ENCODE data around the gene SMAD4. TPM values are rescaled to one million over a fixed set of nuclear protein-coding genes. Genes with fewer than 3 reads are reported as not detected.
"Not testable (repeated sequence)": the region's sequence is repeated elsewhere in the genome, so short reads cannot be mapped to it uniquely, and the experiment has no call there.

Gene SMAD4
- polyA plus RNA-seq, 1 donor (not counting 4 experiments of a cell fraction or from before 2014, with no cell fraction given), result 68.2 TPM

DNA sequence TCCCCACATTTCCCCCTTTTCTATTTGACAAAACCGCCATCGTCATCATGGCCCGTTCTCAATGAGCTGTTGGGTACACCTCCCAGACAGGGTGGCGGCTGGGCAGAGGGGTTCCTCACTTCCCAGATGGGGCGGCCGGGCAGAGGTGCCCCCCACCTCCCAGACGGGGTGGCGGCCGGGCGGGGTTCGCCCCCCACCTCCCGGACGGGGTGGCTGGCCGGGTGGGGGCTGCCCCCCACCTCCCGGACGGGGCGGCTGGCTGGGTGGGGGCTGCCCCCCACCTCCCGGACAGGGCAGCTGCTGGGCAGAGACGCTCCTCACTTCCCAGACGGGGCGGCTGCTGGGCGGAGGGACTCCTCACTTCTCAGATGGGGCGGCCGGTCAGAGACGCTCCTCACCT is 87.0 kb downstream of the SMAD4 start:
- not testable (repeated sequence) for FAIRE-seq

DNA sequence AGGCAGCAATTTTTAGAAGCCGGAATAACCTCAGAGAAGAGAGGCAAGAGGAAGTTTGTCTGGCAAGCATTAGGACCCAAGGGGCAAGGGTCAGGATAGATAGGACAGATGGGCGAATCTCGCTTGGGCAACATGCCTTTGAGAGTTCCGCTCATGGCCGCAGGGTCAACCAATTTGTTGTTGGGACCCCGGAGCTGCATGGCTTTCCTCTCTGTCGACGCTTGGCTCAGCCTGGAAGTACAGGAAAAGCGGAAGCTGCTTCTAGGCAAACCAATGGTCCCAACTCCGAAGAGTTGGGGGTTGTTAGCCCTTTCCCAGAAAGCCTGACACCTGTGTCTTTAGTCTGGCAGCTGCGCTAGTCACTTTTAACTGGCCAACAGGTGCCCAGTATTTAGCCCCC is 89.5 kb downstream of the SMAD4 start:
- H3K4me3 ChIP-seq (ENCODE audit: control insufficient read depth in 2 of 3, extremely low read depth in 1 of 3, insufficient read depth in 2 of 3, low read depth in 1 of 3, low read length in 3 of 3); FAIRE-seq; H3K4me2 ChIP-seq (ENCODE audit: control insufficient read depth, extremely low read depth, insufficient read depth, low read depth, low read length); dilution Hi-C loops (cut with MboI; ENCODE audit: extremely low pct_ligation_motif_present, low sequenced_read_pairs); DNase-seq (ENCODE audit: low read depth, low spot score); H3K79me2 ChIP-seq (ENCODE audit: control insufficient read depth, insufficient read depth, low read length); H4K20me1 ChIP-seq (ENCODE audit: control insufficient read depth, extremely low read depth, insufficient read depth, low read length); H3K4me1 ChIP-seq (ENCODE audit: control insufficient read depth, extremely low read depth, insufficient read depth, low read length); H3K27me3 ChIP-seq (ENCODE audit: control insufficient read depth, extremely low read depth, insufficient read depth, low read length); H2AFZ ChIP-seq (ENCODE audit: control insufficient read depth, low read length); H3K36me3 ChIP-seq (ENCODE audit: control insufficient read depth in 2 of 2, extremely low read depth in 1 of 2, insufficient read depth in 2 of 2, low read length in 2 of 2); H3K9ac ChIP-seq (ENCODE audit: control insufficient read depth, extremely low read depth, insufficient read depth, low read length); H3K9me3 ChIP-seq (ENCODE audit: control insufficient read depth, low read depth, low read length); H3K9me1 ChIP-seq (ENCODE audit: control insufficient read depth, extremely low read depth, insufficient read depth, low read length); H3K27ac ChIP-seq (ENCODE audit: control insufficient read depth, insufficient read depth, low read length): not testable (repeated sequence)

More for the DNA sequence above, 87.0 kb downstream of the SMAD4 start:
- H3K27me3 ChIP-seq (ENCODE audit: control insufficient read depth, extremely low read depth, insufficient read depth, low read length); H2AFZ ChIP-seq (ENCODE audit: control insufficient read depth, low read length); H3K9ac ChIP-seq (ENCODE audit: control insufficient read depth, extremely low read depth, insufficient read depth, low read length); H3K4me2 ChIP-seq (ENCODE audit: control insufficient read depth, extremely low read depth, insufficient read depth, low read depth, low read length); H3K27ac ChIP-seq (ENCODE audit: control insufficient read depth, insufficient read depth, low read length); H3K4me1 ChIP-seq (ENCODE audit: control insufficient read depth, extremely low read depth, insufficient read depth, low read length); H3K9me3 ChIP-seq (ENCODE audit: control insufficient read depth, low read depth, low read length); H3K79me2 ChIP-seq (ENCODE audit: control insufficient read depth, insufficient read depth, low read length); DNase-seq (ENCODE audit: low read depth, low spot score); H3K9me1 ChIP-seq (ENCODE audit: control insufficient read depth, extremely low read depth, insufficient read depth, low read length); dilution Hi-C loops (cut with MboI; ENCODE audit: extremely low pct_ligation_motif_present, low sequenced_read_pairs); H4K20me1 ChIP-seq (ENCODE audit: control insufficient read depth, extremely low read depth, insufficient read depth, low read length); H3K36me3 ChIP-seq (ENCODE audit: control insufficient read depth in 2 of 2, extremely low read depth in 1 of 2, insufficient read depth in 2 of 2, low read length in 2 of 2); H3K4me3 ChIP-seq (ENCODE audit: control insufficient read depth in 2 of 3, extremely low read depth in 1 of 3, insufficient read depth in 2 of 3, low read depth in 1 of 3, low read length in 3 of 3): not testable (repeated sequence)

DNA sequence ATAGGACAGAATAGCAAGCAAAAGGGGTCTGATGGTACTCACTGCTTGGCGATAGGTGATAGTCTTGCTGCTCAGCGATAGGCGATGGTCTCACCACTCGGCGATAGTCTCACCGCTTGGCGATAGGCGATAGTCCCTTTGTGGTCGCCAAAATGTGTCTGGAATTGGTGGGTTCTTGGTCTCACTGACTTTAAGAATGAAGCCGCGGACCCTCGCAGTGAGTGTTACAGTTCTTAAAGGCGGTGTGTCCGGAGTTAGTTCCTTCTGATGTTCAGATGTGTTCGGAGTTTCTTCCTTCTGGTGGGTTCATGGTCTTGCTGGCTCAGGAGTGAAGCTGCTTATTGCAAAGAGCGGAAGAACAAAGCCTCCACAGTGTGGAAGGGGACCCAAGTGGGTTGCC is 90.0 kb downstream of the SMAD4 start:
- H3K27ac ChIP-seq (ENCODE audit: control insufficient read depth, insufficient read depth, low read length); FAIRE-seq; H3K4me1 ChIP-seq (ENCODE audit: control insufficient read depth, extremely low read depth, insufficient read depth, low read length); H2AFZ ChIP-seq (ENCODE audit: control insufficient read depth, low read length); DNase-seq (ENCODE audit: low read depth, low spot score); H3K36me3 ChIP-seq (ENCODE audit: control insufficient read depth in 2 of 2, extremely low read depth in 1 of 2, insufficient read depth in 2 of 2, low read length in 2 of 2); H3K27me3 ChIP-seq (ENCODE audit: control insufficient read depth, extremely low read depth, insufficient read depth, low read length); H3K4me3 ChIP-seq (ENCODE audit: control insufficient read depth in 2 of 3, extremely low read depth in 1 of 3, insufficient read depth in 2 of 3, low read depth in 1 of 3, low read length in 3 of 3); H3K9me1 ChIP-seq (ENCODE audit: control insufficient read depth, extremely low read depth, insufficient read depth, low read length); H3K79me2 ChIP-seq (ENCODE audit: control insufficient read depth, insufficient read depth, low read length); H3K9me3 ChIP-seq (ENCODE audit: control insufficient read depth, low read depth, low read length); H3K4me2 ChIP-seq (ENCODE audit: control insufficient read depth, extremely low read depth, insufficient read depth, low read depth, low read length); H4K20me1 ChIP-seq (ENCODE audit: control insufficient read depth, extremely low read depth, insufficient read depth, low read length); dilution Hi-C loops (cut with MboI; ENCODE audit: extremely low pct_ligation_motif_present, low sequenced_read_pairs); H3K9ac ChIP-seq (ENCODE audit: control insufficient read depth, extremely low read depth, insufficient read depth, low read length): not testable (repeated sequence)
